GM23248 (cell line): ENCODE measurements around the gene MCTP2. TPM values are rescaled to one million over a fixed set of nuclear protein-coding genes. Genes with fewer than 3 reads are reported as not detected.

Experiments used
- DNase-seq: peaks from one replicate; pipeline ENCODE4 v3.0.0-alpha.2; 2015
- H2AFZ ChIP-seq: fragments of 200-600 bp; sonication (generic); 2 replicates; pipeline ENCODE4 v1.6.1; 2016; ENCODE audit warnings: antibody characterized with exemption
- H3F3A ChIP-seq: fragments of 200-600 bp; sonication (generic); 2 replicates; pipeline ENCODE4 v1.6.1; 2016; ENCODE audit warnings: mild to moderate bottlenecking, antibody characterized with exemption, mixed run types; ENCODE audit not compliant: insufficient read depth
- H3K27ac ChIP-seq: fragments of 200-600 bp; sonication (generic); 2 replicates; pipeline ENCODE4 v1.5.1; 2016; ENCODE audit warnings: mild to moderate bottlenecking
- H3K27me3 ChIP-seq: fragments of 200-600 bp; sonication (generic); replicated peaks from 2 replicates; pipeline ENCODE4 v1.6.1; 2016; ENCODE audit warnings: mild to moderate bottlenecking; ENCODE audit not compliant: insufficient read depth
- H3K36me3 ChIP-seq: fragments of 200-600 bp; sonication (generic); 2 replicates; pipeline ENCODE4 v1.6.1; 2016; ENCODE audit warnings: low read depth, mild to moderate bottlenecking
- H3K4me1 ChIP-seq: fragments of 200-600 bp; sonication (generic); 2 replicates; pipeline ENCODE4 v1.6.1; 2016; ENCODE audit warnings: mild to moderate bottlenecking; ENCODE audit not compliant: insufficient read depth
- H3K4me2 ChIP-seq: fragments of 200-600 bp; sonication (generic); one replicate; pipeline ENCODE4 v1.6.1; 2016; ENCODE audit warnings: mild to moderate bottlenecking; ENCODE audit not compliant: unreplicated experiment
- H3K4me3 ChIP-seq: fragments of 200-600 bp; sonication (generic); 2 replicates; pipeline ENCODE4 v1.5.1; 2016; ENCODE audit warnings: mild to moderate bottlenecking
- H3K79me2 ChIP-seq: fragments of 200-600 bp; sonication (generic); 2 replicates; pipeline ENCODE4 v1.6.1; 2016; ENCODE audit warnings: mild to moderate bottlenecking; ENCODE audit not compliant: insufficient read depth
- H3K9ac ChIP-seq: fragments of 200-600 bp; sonication (generic); 2 replicates; pipeline ENCODE4 v1.6.1; 2016; ENCODE audit warnings: mild to moderate bottlenecking
- H3K9me2 ChIP-seq: fragments of 200-600 bp; sonication (generic); 2 replicates; pipeline ENCODE4 v1.6.1; 2016; ENCODE audit warnings: mixed run types, mild to moderate bottlenecking, moderate library complexity; ENCODE audit not compliant: insufficient read depth
- H3K9me3 ChIP-seq: fragments of 200-600 bp; sonication (generic); one replicate; pipeline ENCODE4 v1.6.1; 2017; ENCODE audit warnings: low read depth
- H4K20me1 ChIP-seq: fragments of 200-600 bp; sonication (generic); 2 replicates; pipeline ENCODE4 v1.6.0; 2016; ENCODE audit not compliant: insufficient read depth
- EZH2 ChIP-seq: fragments of 200-600 bp; sonication (generic); IDR thresholded peaks from 2 replicates; pipeline ENCODE4 v1.6.1; 2018; ENCODE audit warnings: antibody characterized with exemption, mild to moderate bottlenecking; ENCODE audit not compliant: insufficient read depth, poor library complexity, severe bottlenecking
- EZH2phosphoT487 ChIP-seq: fragments of 200-600 bp; sonication (generic); IDR thresholded peaks from 2 replicates; pipeline ENCODE4 v1.6.1; 2018; ENCODE audit warnings: antibody characterized with exemption, moderate library complexity, mild to moderate bottlenecking, low read depth; ENCODE audit not compliant: insufficient read depth
- WGBS, 2 experiments: methylation state at CpG; one replicate each; pipeline ENCODE4 v1.1.6; 2015 to 2017; ENCODE audit warnings: low lambda C conversion rate in 2 of 2, low coverage in 1 of 2; ENCODE audit errors: missing lambda C conversion rate in 2 of 2; 5-methylcytosine and 5-hydroxymethylcytosine counted together
- in situ Hi-C: fragments of 300-500 bp; cut with MboI; formaldehyde crosslinking; loops from 2 replicates; pipeline ENCODE4 v1.15.0; 2020
- polyA plus RNA-seq: library from polyadenylated mRNA; unstranded; fragments of >200 nt; fragmentation: Nextera tagmentation; extraction: Ambion mirVana; gene quantifications from 2 replicates; pipeline ENCODE4 v1.2.1, GENCODE V29; 2016
- total RNA-seq: library from RNA; depleted of rRNA; stranded (reverse); fragments of >200 nt; shearing (Covaris generic); gene quantifications from 2 replicates; pipeline ENCODE4 v1.2.3, GENCODE V29; 2014

MCTP2 gene
- total and polyA plus RNA-seq, 2 experiments from 2014 or later: 0.70 to 0.97 TPM

DNA sequence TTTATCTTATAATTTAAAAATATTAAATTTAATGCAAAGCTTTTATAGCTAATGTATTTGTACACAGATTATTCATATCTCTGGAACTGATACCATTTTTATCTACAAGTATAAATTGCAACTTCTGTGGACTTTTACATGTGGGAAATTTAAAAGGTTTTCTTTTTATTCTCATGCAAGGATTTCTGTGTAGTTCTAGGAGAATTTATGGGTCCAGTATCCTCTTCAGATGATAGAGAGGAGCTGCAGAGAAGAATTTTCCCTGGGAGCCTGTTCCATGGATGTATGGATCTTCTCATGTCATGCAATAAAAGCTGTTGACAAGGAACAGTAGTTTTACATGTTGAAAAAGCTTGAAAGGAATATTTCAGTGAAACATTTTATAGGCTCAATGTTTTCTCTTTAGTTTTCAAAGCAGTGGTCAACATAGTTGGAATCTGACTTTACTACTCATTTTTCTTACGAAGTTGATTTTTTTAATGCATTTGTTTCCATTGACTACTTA, 119.7 kb downstream of the MCTP2 start:
- no peaks in the 10 kb centered on the region for H4K20me1 ChIP-seq
- H3K36me3 ChIP-seq: no peaks in the 10 kb centered on the region
- no peaks in the 10 kb centered on the region for H3K27me3 ChIP-seq
- WGBS, 2 experiments: 74 to 84% methylated on average over 1 of the region's 1 CpG
- no peak overlapping the region for H2AFZ ChIP-seq
- H3K9ac ChIP-seq: no peak overlapping the region
- no peak for DNase-seq
- no peaks in the 10 kb centered on the region for H3K9me3 ChIP-seq
- H3K27ac ChIP-seq: no peak overlapping the region
- no peaks in the 10 kb centered on the region for H3K4me1 ChIP-seq
- TF ChIP-seq EZH2phosphoT487: no peak
- TF ChIP-seq EZH2: no peak
- no peaks in the 10 kb centered on the region for H3K79me2 ChIP-seq
- no peaks in the 10 kb centered on the region for H3F3A ChIP-seq
- in situ Hi-C loops: no loop called here
- H3K4me3 ChIP-seq: no peak overlapping the region
- no peak overlapping the region for H3K4me2 ChIP-seq
- H3K9me2 ChIP-seq: no peaks in the 10 kb centered on the region

DNA sequence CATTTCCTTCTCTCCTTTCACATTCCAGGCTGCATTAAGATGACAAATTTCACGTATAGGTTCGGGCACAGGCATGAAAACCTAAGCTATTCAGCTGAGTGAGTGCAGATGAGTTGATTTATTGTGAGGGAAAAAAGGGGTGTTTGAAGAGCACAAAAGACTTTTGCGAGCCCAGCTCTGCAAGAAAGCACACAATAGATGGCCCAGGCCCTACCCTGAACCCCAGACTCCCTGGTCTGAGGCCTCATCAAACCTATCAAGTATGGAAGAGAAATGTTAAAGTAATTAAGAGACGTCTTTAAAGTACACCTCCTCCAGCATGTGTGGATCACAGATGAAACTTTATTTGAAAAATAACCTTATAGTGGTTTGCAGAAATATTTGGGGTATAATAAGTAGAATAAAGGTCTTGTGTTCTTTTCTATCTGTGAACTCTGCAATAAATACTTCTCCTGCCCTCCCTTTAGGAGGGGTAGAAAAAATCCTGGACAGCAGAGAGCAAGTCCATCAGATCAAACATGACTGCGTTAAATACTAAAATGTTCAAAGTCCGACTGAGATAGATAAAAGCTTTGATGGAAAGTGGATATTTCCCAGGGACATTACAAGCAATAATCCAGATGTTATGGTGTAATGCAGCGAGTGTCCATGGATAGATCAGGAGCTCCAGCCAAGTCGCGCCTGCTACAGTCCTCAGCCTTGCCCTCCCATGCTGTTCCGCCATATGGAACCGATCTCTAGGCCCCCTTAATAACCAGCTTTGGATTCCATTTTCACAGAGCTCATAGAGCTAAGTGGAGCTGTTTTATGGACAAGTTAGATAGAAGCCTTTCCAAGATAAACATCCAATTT, 121.5 kb downstream of the MCTP2 start:
- no peak for DNase-seq
- in situ Hi-C loops: no loop called here
- no peak overlapping the region for H3K4me2 ChIP-seq
- no peaks in the 10 kb centered on the region for H3K79me2 ChIP-seq
- no peaks in the 10 kb centered on the region for H3K4me1 ChIP-seq
- no peaks in the 10 kb centered on the region for H3F3A ChIP-seq
- H3K9ac ChIP-seq: no peak overlapping the region
- no peaks in the 10 kb centered on the region for H3K36me3 ChIP-seq
- no peak overlapping the region for H2AFZ ChIP-seq
- H3K27me3 ChIP-seq: no peaks in the 10 kb centered on the region
- no peaks in the 10 kb centered on the region for H4K20me1 ChIP-seq
- no peak overlapping the region for H3K4me3 ChIP-seq
- no peaks in the 10 kb centered on the region for H3K9me2 ChIP-seq
- no peak overlapping the region for H3K27ac ChIP-seq
- no peaks in the 10 kb centered on the region for H3K9me3 ChIP-seq
- WGBS, 2 experiments: 75 to 78% methylated on average over 11 of the region's 11 CpGs
- no peak for TF ChIP-seq EZH2phosphoT487
- no peak for TF ChIP-seq EZH2

DNA sequence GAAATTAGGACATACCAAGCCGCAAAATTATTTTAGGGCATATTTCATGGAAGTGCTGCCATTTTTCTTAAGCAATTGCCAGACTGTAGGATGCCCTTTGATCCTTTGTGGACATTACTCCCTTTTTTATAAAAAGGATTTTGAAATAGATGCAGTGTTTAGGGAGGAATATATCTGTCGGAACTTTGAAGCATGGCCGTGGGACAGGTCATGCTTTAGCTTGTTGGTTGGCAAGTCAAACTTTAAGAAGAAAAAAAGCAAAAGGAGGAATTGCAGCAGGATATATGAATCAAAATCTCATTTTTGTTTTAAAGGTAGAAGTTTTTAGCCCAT, 122.1 kb downstream of the MCTP2 start:
- Histone ChIP-seq H3F3A (no peaks in the 10 kb centered on the region), H3K9me2 (no peaks in the 10 kb centered on the region), H3K4me3 (no peak overlapping the region), H3K4me2 (no peak overlapping the region), H3K36me3 (no peaks in the 10 kb centered on the region), H3K27me3 (no peaks in the 10 kb centered on the region), H3K27ac (no peak overlapping the region), H3K4me1 (no peaks in the 10 kb centered on the region), H2AFZ (no peak overlapping the region), H4K20me1 (no peaks in the 10 kb centered on the region), H3K9ac (no peak overlapping the region), H3K9me3 (no peaks in the 10 kb centered on the region), H3K79me2 (no peaks in the 10 kb centered on the region)
- in situ Hi-C loops: no loop called here
- TF ChIP-seq EZH2phosphoT487 (no peak), EZH2 (no peak)
- 94 to 95% methylated on average over 3 of the region's 3 CpGs for WGBS, 2 experiments
- DNase-seq: no peak

DNA sequence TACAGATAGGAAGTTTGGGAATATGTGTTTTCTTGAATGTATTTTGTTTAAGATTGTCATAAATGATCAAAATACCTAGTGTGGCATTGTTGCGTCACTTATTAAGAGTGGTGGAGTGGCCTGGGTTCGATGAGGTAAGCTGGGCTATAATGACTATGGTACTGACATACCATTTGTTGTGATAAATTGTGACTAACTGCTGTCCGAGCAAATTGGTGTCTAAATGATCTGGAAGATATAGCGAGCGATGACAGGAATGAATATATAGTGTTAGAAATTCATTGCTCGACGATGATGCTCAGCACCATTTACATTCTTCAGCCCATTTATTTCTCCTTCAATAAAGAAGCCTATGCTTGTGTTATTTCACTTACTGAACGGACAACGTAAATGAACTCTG, 123.3 kb downstream of the MCTP2 start:
- Histone ChIP-seq H3K27me3 (no peaks in the 10 kb centered on the region), H3K9me2 (no peaks in the 10 kb centered on the region), H3K4me1 (no peaks in the 10 kb centered on the region), H3K9me3 (no peaks in the 10 kb centered on the region), H3K4me2 (no peak overlapping the region), H3K4me3 (no peak overlapping the region), H3K9ac (no peak overlapping the region), H3K27ac (no peak overlapping the region), H3K36me3 (no peaks in the 10 kb centered on the region), H3K79me2 (no peaks in the 10 kb centered on the region), H4K20me1 (no peaks in the 10 kb centered on the region), H2AFZ (no peak overlapping the region), H3F3A (no peaks in the 10 kb centered on the region)
- TF ChIP-seq EZH2: no peak
- no peak for TF ChIP-seq EZH2phosphoT487
- in situ Hi-C loops: no loop called here
- WGBS, 2 experiments: 79 to 86% methylated on average over 9 of the region's 9 CpGs
- no peak for DNase-seq
